ENCODE data around the gene CCT5.

Gene CCT5

DNA sequence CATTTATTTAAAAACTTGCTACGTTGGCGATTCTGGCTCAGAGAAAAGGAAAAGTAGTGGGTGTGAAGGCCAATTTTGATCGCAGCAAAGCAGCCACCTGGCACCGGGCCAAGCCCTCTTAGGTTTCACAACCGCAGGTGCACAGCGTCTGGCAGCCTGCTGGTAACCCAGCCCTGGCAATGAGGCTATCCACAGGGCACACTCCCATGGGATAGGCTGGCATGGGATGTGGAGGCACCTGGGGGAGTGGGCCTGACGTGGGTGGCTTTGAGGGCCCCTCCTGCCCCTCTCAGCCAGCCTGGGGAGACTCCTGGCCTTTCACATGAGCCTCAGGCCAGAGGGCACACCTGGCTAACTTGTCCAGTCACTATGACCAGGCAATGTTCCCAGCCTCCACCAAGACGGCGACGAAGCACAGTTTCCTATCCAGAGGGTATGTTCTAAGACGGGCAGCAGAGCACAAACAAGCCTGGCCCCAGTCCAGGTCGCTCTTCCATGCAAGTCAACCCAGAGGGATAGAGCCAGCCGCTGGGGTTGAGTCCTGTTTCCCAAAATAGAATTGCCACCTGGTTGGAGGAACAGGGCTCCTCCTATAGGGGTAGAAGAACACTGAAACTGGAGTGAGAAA lies 38.6 kb downstream of the CCT5 start:
- Histone ChIP-seq H3K4me3 (ENCODE audit: low read length) (no peak overlapping the region), H3K36me3 (ENCODE audit: insufficient read depth, low read length) (peaks cover 21% of the 10 kb centered on the region), H3K9me3 (ENCODE audit: low read length) (no peaks in the 10 kb centered on the region), H3K4me1 (ENCODE audit: insufficient read depth, low read length) (peaks cover 7% of the 10 kb centered on the region), H3K27me3 (ENCODE audit: insufficient read depth, low read length) (no peaks in the 10 kb centered on the region), H2AFZ (ENCODE audit: low read depth, low read length) (no peak overlapping the region)

DNA sequence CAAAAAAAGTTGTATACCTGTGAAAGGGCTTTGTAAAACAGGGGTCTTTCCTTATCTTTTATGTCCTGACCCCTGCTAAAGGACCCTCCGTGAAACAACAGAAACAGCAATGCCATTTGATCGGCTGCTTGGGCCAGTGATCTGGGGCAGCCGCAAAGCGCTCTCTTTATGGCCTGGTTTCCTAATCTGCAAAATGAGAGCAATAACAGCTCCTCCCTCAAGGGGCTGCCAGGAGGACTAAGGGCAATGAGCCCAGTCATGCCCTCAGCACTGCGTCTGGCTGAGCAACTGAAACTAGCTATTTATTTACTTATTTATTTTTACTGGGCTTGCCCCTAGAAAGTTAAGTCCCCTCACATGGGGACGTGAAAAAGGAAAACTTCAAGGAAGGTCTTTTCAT lies 39.3 kb downstream of the CCT5 start:
- peaks cover 21% of the 10 kb centered on the region for H3K36me3 ChIP-seq (ENCODE audit: insufficient read depth, low read length)
- H2AFZ ChIP-seq (ENCODE audit: low read depth, low read length), result no peak overlapping the region
- H3K27me3 ChIP-seq (ENCODE audit: insufficient read depth, low read length), result no peaks in the 10 kb centered on the region
- no peaks in the 10 kb centered on the region for H3K9me3 ChIP-seq (ENCODE audit: low read length)
- H3K4me1 ChIP-seq (ENCODE audit: insufficient read depth, low read length), result peaks cover 2% of the 10 kb centered on the region
- no peak overlapping the region for H3K4me3 ChIP-seq (ENCODE audit: low read length)

DNA sequence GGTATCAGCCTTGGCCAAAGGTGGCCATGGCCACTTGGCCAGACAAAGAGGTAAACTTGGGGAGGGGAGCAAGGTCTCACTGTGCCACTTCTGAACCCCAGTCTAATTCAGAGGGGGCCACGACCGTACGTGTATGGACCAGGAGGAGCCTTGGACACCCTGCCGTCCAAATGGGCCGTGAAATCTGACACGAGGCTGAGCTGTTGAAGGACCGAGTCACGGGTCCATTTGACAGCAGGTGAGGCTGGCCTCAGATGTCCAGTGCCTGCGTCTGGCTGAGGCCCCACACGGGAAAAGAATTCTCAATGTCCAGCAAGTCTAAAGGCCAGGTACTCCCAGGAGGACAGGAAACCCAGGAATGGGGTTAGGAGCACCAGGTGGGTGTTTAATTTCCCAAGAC lies 39.9 kb downstream of the CCT5 start:
- H3K27me3 ChIP-seq (ENCODE audit: insufficient read depth, low read length), result no peaks in the 10 kb centered on the region
- H3K36me3 ChIP-seq (ENCODE audit: insufficient read depth, low read length), result peaks cover 21% of the 10 kb centered on the region
- no peaks in the 10 kb centered on the region for H3K9me3 ChIP-seq (ENCODE audit: low read length)
- H2AFZ ChIP-seq (ENCODE audit: low read depth, low read length), result no peak overlapping the region
- H3K4me1 ChIP-seq (ENCODE audit: insufficient read depth, low read length), result no peaks in the 10 kb centered on the region
- H3K4me3 ChIP-seq (ENCODE audit: low read length), result no peak overlapping the region

DNA sequence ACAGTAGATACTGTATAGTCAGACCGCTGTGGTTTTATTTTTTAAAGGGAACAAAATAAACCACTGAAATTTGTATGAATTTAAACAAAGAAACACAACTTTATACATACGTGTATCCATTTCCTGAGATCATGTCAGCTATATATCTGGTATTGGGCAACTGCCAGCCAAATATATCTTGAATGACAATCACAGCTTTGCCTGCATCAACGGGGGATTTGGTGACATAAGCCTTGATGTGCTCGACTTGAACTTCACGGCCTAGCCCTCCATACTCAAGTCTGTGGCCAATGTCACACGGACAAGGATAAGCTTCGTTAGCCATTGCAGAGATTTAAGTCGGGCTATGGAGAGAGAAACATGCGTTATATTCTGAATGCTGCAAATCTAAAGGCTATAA lies 40.4 kb downstream of the CCT5 start:
- peaks cover 21% of the 10 kb centered on the region for H3K36me3 ChIP-seq (ENCODE audit: insufficient read depth, low read length)
- H3K4me1 ChIP-seq (ENCODE audit: insufficient read depth, low read length), result no peaks in the 10 kb centered on the region
- H3K9me3 ChIP-seq (ENCODE audit: low read length), result peaks cover 3% of the 10 kb centered on the region

GRCh38 chr5:10291692-10292339 lies 41.7 kb downstream of the CCT5 start:
- Histone ChIP-seq H3K4me3 (ENCODE audit: low read length) (no peak overlapping the region), H3K36me3 (ENCODE audit: insufficient read depth, low read length) (peaks cover 19% of the 10 kb centered on the region), H3K27me3 (ENCODE audit: insufficient read depth, low read length) (no peaks in the 10 kb centered on the region), H3K9me3 (ENCODE audit: low read length) (peaks cover 10% of the 10 kb centered on the region), H3K4me1 (ENCODE audit: insufficient read depth, low read length) (no peaks in the 10 kb centered on the region), H2AFZ (ENCODE audit: low read depth, low read length) (no peak overlapping the region)

More for the DNA sequence above, 40.4 kb downstream of the CCT5 start:
- Histone ChIP-seq H2AFZ (ENCODE audit: low read depth, low read length) (no peak overlapping the region), H3K27me3 (ENCODE audit: insufficient read depth, low read length) (no peaks in the 10 kb centered on the region), H3K4me3 (ENCODE audit: low read length) (no peak overlapping the region)

- Histone ChIP-seq H2AFZ (ENCODE audit: low read depth, low read length) (no peak overlapping the region), H3K9me3 (ENCODE audit: low read length) (peaks cover 10% of the 10 kb centered on the region), H3K27me3 (ENCODE audit: insufficient read depth, low read length) (no peaks in the 10 kb centered on the region), H3K4me1 (ENCODE audit: insufficient read depth, low read length) (no peaks in the 10 kb centered on the region), H3K4me3 (ENCODE audit: low read length) (no peak overlapping the region), H3K36me3 (ENCODE audit: insufficient read depth, low read length) (peaks cover 10% of the 10 kb centered on the region)
Observed at GRCh38 chr5:10293907-10294662, 44.0 kb downstream of the CCT5 start.

DNA sequence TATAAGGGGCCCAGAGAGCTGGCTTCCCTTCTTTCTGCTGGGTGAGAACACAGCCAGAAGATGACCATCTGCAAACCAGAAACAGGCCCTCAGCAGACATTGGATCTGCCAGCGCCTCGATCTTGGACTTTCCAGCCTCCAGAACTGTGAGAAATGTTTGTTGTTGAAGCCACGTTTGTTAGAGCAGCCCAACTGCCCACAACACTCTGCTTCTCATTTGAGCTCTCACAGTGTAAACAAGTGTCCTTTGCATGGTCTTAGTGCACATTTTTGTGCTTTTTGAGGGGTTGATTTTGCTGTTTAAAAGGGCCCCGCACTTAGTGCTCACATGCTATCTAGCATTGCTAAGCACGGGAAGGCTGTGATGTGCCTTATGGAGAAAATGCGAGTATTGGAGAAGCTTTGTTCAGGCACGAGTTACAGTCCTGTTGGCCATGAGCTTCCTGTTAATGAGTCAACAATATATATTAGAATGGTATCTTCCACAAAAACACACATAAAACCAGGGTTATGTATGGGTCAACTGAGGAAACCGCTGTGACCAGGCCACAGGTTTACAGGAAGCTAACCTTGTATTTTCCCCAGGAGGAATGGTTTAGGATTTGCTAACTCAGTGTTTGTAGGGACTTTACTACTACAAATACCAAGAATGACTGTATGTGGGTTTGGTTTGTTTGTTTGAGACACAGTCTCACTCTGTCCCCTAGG lies 45.7 kb downstream of the CCT5 start:
- Histone ChIP-seq H2AFZ (ENCODE audit: low read depth, low read length) (no peak overlapping the region), H3K4me1 (ENCODE audit: insufficient read depth, low read length) (no peaks in the 10 kb centered on the region), H3K36me3 (ENCODE audit: insufficient read depth, low read length) (no peaks in the 10 kb centered on the region), H3K9me3 (ENCODE audit: low read length) (peaks cover 13% of the 10 kb centered on the region), H3K4me3 (ENCODE audit: low read length) (no peak overlapping the region), H3K27me3 (ENCODE audit: insufficient read depth, low read length) (no peaks in the 10 kb centered on the region)

DNA sequence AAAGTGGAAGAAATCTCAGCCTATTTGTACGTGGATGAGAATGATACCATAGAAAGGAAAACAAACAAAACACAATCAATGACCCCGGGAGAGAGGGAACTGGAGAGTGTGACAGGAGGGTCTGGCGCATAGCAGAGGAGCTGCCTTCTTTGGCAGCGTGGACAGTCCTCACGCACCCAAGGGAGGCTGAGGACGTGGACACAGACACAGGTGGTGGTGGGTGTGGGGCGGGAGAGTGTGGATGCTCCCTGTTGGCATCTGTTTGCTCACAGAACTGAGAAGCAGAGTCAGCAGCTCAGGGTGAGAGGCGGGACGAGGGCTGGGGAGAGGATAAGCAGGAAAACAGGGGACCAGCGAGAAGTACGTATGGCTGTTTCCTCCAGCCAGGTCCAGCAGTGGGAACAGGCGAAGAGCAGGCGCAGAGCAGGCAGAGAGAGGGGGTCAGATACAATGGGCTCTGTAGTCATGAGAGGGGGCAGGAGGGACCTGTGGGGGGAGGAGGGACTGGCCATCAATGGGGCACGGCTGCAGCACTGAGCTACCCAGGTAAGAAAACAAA lies 47.6 kb downstream of the CCT5 start:
- peaks cover 13% of the 10 kb centered on the region for H3K9me3 ChIP-seq (ENCODE audit: low read length)
- H3K36me3 ChIP-seq (ENCODE audit: insufficient read depth, low read length), result no peaks in the 10 kb centered on the region
- H3K4me1 ChIP-seq (ENCODE audit: insufficient read depth, low read length), result no peaks in the 10 kb centered on the region
- no peaks in the 10 kb centered on the region for H3K27me3 ChIP-seq (ENCODE audit: insufficient read depth, low read length)
- H2AFZ ChIP-seq (ENCODE audit: low read depth, low read length), result no peak overlapping the region
- no peak overlapping the region for H3K4me3 ChIP-seq (ENCODE audit: low read length)

DNA sequence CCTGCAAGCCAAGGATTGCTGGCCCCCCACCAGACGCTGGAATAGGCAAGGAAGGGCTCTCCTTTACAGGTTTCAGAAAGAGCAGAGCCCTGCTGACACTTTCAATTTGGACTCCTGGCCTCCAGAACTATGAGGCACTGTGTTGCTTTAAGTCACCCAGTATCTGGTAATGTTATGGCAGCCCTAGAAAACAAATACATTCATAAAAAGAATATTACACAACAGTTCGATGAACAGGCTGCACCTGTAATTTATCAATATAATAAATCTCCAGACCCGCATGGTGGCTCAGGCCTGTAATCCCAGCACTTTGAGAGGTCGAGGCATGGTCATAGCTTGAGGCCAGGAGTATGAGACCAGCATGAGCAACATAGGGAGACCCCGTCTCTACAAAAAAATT lies 50.2 kb downstream of the CCT5 start:
- no peaks in the 10 kb centered on the region for H3K27me3 ChIP-seq (ENCODE audit: insufficient read depth, low read length)
- H3K4me3 ChIP-seq (ENCODE audit: low read length), result no peak overlapping the region
- H3K4me1 ChIP-seq (ENCODE audit: insufficient read depth, low read length), result no peaks in the 10 kb centered on the region
- peaks cover 12% of the 10 kb centered on the region for H3K9me3 ChIP-seq (ENCODE audit: low read length)
- no peak overlapping the region for H2AFZ ChIP-seq (ENCODE audit: low read depth, low read length)
- no peaks in the 10 kb centered on the region for H3K36me3 ChIP-seq (ENCODE audit: insufficient read depth, low read length)

GRCh38 chr5:10301266-10301665 lies 51.2 kb downstream of the CCT5 start:
- Histone ChIP-seq H3K27me3 (ENCODE audit: insufficient read depth, low read length) (no peaks in the 10 kb centered on the region), H2AFZ (ENCODE audit: low read depth, low read length) (no peak overlapping the region), H3K36me3 (ENCODE audit: insufficient read depth, low read length) (no peaks in the 10 kb centered on the region), H3K9me3 (ENCODE audit: low read length) (peaks cover 3% of the 10 kb centered on the region), H3K4me1 (ENCODE audit: insufficient read depth, low read length) (no peaks in the 10 kb centered on the region), H3K4me3 (ENCODE audit: low read length) (no peak overlapping the region)

DNA sequence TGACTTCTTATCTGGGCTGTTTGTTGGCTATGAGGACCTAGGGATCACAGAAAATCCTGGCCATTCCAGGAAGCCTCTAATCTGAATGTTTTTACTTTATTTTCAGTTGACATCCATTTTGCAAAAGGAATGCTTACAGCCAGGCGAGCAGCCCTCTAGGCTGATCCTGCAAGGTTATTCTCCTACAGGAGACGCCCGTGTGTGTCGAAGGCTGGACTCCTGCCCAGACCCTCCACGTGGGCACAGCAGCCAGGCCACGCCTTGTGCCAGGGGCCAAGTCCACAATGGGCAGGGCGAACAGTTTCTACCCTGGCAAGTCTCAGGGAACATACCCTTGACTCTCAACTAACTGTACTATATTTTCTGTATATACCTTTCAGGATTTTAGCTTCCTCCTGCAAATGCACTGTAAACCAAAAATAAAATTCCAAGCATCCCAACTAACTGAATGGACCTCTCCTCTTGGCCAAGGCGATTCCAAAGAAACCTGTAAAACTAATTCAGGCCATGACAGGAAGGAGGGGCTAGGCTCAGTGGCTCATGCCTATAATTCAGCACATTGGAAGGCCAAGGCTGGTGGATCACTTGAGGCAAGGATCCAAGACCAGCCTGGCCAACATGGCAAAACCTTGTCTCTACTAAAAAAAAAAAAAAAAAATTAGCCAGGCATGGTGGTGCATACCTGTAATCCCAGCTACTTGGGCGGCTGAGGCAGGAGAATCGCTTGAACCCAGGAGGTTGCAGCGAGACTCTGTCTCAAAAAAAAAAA lies 51.9 kb downstream of the CCT5 start:
- peaks cover 2% of the 10 kb centered on the region for H3K4me1 ChIP-seq (ENCODE audit: insufficient read depth, low read length)
- H3K4me3 ChIP-seq (ENCODE audit: low read length), result no peak overlapping the region
- no peaks in the 10 kb centered on the region for H3K27me3 ChIP-seq (ENCODE audit: insufficient read depth, low read length)
- no peak overlapping the region for H2AFZ ChIP-seq (ENCODE audit: low read depth, low read length)
- no peaks in the 10 kb centered on the region for H3K36me3 ChIP-seq (ENCODE audit: insufficient read depth, low read length)
- peaks cover 3% of the 10 kb centered on the region for H3K9me3 ChIP-seq (ENCODE audit: low read length)

- H3K27me3 ChIP-seq (ENCODE audit: insufficient read depth, low read length), result no peaks in the 10 kb centered on the region
- peaks cover 2% of the 10 kb centered on the region for H3K4me1 ChIP-seq (ENCODE audit: insufficient read depth, low read length)
Observed at GRCh38 chr5:10303201-10303600, 53.1 kb downstream of the CCT5 start.

More at GRCh38 chr5:10303201-10303600, 53.1 kb downstream of the CCT5 start:
- Histone ChIP-seq H3K9me3 (ENCODE audit: low read length) (peaks cover 3% of the 10 kb centered on the region), H3K36me3 (ENCODE audit: insufficient read depth, low read length) (no peaks in the 10 kb centered on the region), H3K4me3 (ENCODE audit: low read length) (no peak overlapping the region), H2AFZ (ENCODE audit: low read depth, low read length) (no peak overlapping the region)

Data from neuron (in vitro differentiated cells).